Femur (tissue), 1 donor: Measurements from ENCODE around the gene CDH15.

Experiments used
- DNase-seq: peaks from one replicate; pipeline ENCODE4 v3.0.0-alpha.2; 2017

Gene CDH15

GRCh38 chr16:89141884-89142267, 29.7 kb upstream of the CDH15 start:
- no peak for DNase-seq

GRCh38 chr16:89142474-89143195, 28.9 kb upstream of the CDH15 start:
- DNase-seq, result no peak

- DNase-seq, result no peak
These were observed 28.3 kb upstream of the CDH15 start for GRCh38 chr16:89143201-89143741.

GRCh38 chr16:89143911-89144675, 27.5 kb upstream of the CDH15 start:
- DNase-seq, result no peak

- DNase-seq, result no peak
These were observed 26.9 kb upstream of the CDH15 start for GRCh38 chr16:89144681-89145080.

GRCh38 chr16:89145406-89146161, 26.0 kb upstream of the CDH15 start:
- DNase-seq, result no peak

GRCh38 chr16:89146211-89147005, 25.1 kb upstream of the CDH15 start:
- no peak for DNase-seq

- no peak for DNase-seq
These were observed 24.3 kb upstream of the CDH15 start for GRCh38 chr16:89147085-89147817.

- no peak for DNase-seq
These were observed 22.2 kb upstream of the CDH15 start for GRCh38 chr16:89149386-89149785.

GRCh38 chr16:89150090-89150835, 21.3 kb upstream of the CDH15 start:
- no peak for DNase-seq

GRCh38 chr16:89150981-89151380, 20.6 kb upstream of the CDH15 start:
- DNase-seq, result no peak

GRCh38 chr16:89152831-89153700, 18.5 kb upstream of the CDH15 start:
- DNase-seq, result no peak

- no peak for DNase-seq
These were observed 17.7 kb upstream of the CDH15 start for GRCh38 chr16:89153848-89154271.

GRCh38 chr16:89154390-89155183, 17.0 kb upstream of the CDH15 start:
- no peak for DNase-seq

GRCh38 chr16:89155184-89155679, 16.3 kb upstream of the CDH15 start:
- DNase-seq, result peak; percentile 74

- no peak for DNase-seq
These were observed 15.5 kb upstream of the CDH15 start for GRCh38 chr16:89155851-89156739.

GRCh38 chr16:89156740-89157645, 14.6 kb upstream of the CDH15 start:
- no peak for DNase-seq
